ENCODE results near the gene R3HDML.

- TF ChIP-seq CTCF (IDR thresholded peaks at IDR 0.05) (no peak), POLR2A (IDR thresholded peaks at IDR 0.05) (no peak)
Measured at GRCh38 chr20:44399446-44399845, 62.6 kb downstream of the R3HDML start.

Data from Peyer's patch (tissue), 4 donors.